HEK293 (cell line): Measurements from ENCODE around the gene KMT2A.
"Not testable (repeated sequence)": the region's sequence is repeated elsewhere in the genome, so short reads cannot be mapped to it uniquely, and the experiment has no call there.

ENCODE experiments used
- CTCF ChIA-PET: fragments of 350-600 bp; formaldehyde crosslinking; extraction: SDS; loops from one replicate; lab custom pipeline; 2021; ENCODE audit warnings: antibody characterized with exemption; lab: Yijun Ruan, JAX
- POLR2A ChIA-PET: fragments of 300-600 bp; formaldehyde crosslinking; extraction: SDS; loops from one replicate; lab custom pipeline; 2020; ENCODE audit warnings: antibody characterized with exemption, inconsistent platforms; lab: Yijun Ruan, JAX
- H3K27ac ChIP-seq: fragments of 200-500 bp; sonication (Bioruptor generic); 2 replicates; pipeline ENCODE4 v1.5.1; 2014; ENCODE audit warnings: low read depth, low read length, control low read depth, inconsistent platforms; ENCODE audit errors: extremely low read depth
- H3K36me3 ChIP-seq, 2 experiments: fragments of 200-500 bp in 1 of 2; sonication (Bioruptor generic) in 1 of 2; 1 replicate in 1 of 2; 2 replicates in 1 of 2; pipeline ENCODE4 v1.5.1; 2014 to 2017; ENCODE audit warnings: inconsistent platforms in 2 of 2, low read length in 2 of 2; ENCODE audit not compliant: control insufficient read depth in 2 of 2, insufficient read depth in 1 of 2
- H3K4me1 ChIP-seq: fragments of 200-500 bp; sonication (Bioruptor generic); 2 replicates; pipeline ENCODE4 v1.5.1; 2014; ENCODE audit warnings: mild to moderate bottlenecking, low read length, inconsistent platforms; ENCODE audit not compliant: control insufficient read depth, insufficient read depth
- H3K4me3 ChIP-seq: 2 replicates; pipeline ENCODE4 v1.5.1; 2011; ENCODE audit warnings: low read depth, mild to moderate bottlenecking, control low read depth, low read length, moderate library complexity
- H3K9me3 ChIP-seq: fragments of 200-500 bp; sonication (Bioruptor generic); 2 replicates; pipeline ENCODE4 v1.5.1; 2014; ENCODE audit warnings: low read depth, low read length, inconsistent platforms; ENCODE audit not compliant: control insufficient read depth, insufficient read depth
- GLI2 ChIP-seq: fragments of 450-650 bp; formaldehyde crosslinking; IDR thresholded peaks from 2 replicates; pipeline ENCODE4; 2017; ENCODE audit warnings: missing biosample characterization, missing genetic modification characterization, low read depth, borderline replicate concordance
- KLF8 ChIP-seq: fragments of 450-650 bp; formaldehyde crosslinking; IDR thresholded peaks from 2 replicates; pipeline ENCODE4 v1.5.1; 2016; ENCODE audit warnings: missing biosample characterization, missing genetic modification characterization
- OSR2 ChIP-seq: fragments of 450-650 bp; formaldehyde crosslinking; IDR thresholded peaks from 2 replicates; pipeline ENCODE4 v1.5.1; 2016; ENCODE audit warnings: missing biosample characterization, missing genetic modification characterization
- SETDB1 ChIP-seq: IDR thresholded peaks from one replicate; pipeline ENCODE4 v1.6.1; 2017; ENCODE audit warnings: mild to moderate bottlenecking, low read length, moderate library complexity, mixed read lengths; ENCODE audit not compliant: insufficient read length
- SP2 ChIP-seq: fragments of 450-650 bp; formaldehyde crosslinking; IDR thresholded peaks from 2 replicates; pipeline ENCODE4 v1.5.1; 2016; ENCODE audit warnings: missing biosample characterization, missing genetic modification characterization
- SP3 ChIP-seq: fragments of 450-650 bp; formaldehyde crosslinking; IDR thresholded peaks from 2 replicates; pipeline ENCODE4 v1.5.1; 2016; ENCODE audit warnings: missing biosample characterization, missing genetic modification characterization
- TCF7L2 ChIP-seq: IDR thresholded peaks from 2 replicates; pipeline ENCODE4 v1.6.1; 2011; ENCODE audit warnings: low read depth, mild to moderate bottlenecking, inconsistent platforms, low read length, moderate library complexity, borderline replicate concordance
- YY1 ChIP-seq: fragments of 450-650 bp; formaldehyde crosslinking; IDR thresholded peaks from 2 replicates; pipeline ENCODE4 v1.5.1; 2018; ENCODE audit warnings: missing biosample characterization, missing genetic modification characterization
- ZBTB20 ChIP-seq: fragments of 450-650 bp; formaldehyde crosslinking; IDR thresholded peaks from 2 replicates; pipeline ENCODE4 v1.5.1; 2016; ENCODE audit warnings: missing biosample characterization, missing genetic modification characterization
- ZBTB48 ChIP-seq: fragments of 450-650 bp; formaldehyde crosslinking; IDR thresholded peaks from 2 replicates; pipeline ENCODE4 v1.5.1; 2016; ENCODE audit warnings: missing biosample characterization, missing genetic modification characterization
- ZFP3 ChIP-seq: fragments of 450-650 bp; formaldehyde crosslinking; IDR thresholded peaks from 2 replicates; pipeline ENCODE4 v1.5.1; 2016; ENCODE audit warnings: low read depth, missing biosample characterization, missing genetic modification characterization
- ZNF114 ChIP-seq: fragments of 450-650 bp; formaldehyde crosslinking; IDR thresholded peaks from 2 replicates; pipeline ENCODE4 v1.5.0; 2017; ENCODE audit warnings: missing biosample characterization, missing genetic modification characterization
- ZNF133 ChIP-seq: fragments of 450-650 bp; formaldehyde crosslinking; IDR thresholded peaks from 2 replicates; pipeline ENCODE4 v1.5.1; 2016; ENCODE audit warnings: missing biosample characterization, missing genetic modification characterization
- ZNF24 ChIP-seq: fragments of 450-650 bp; formaldehyde crosslinking; IDR thresholded peaks from 2 replicates; pipeline ENCODE4 v1.5.1; 2016; ENCODE audit warnings: missing biosample characterization, missing genetic modification characterization
- ZNF248 ChIP-seq: fragments of 450-650 bp; formaldehyde crosslinking; IDR thresholded peaks from 2 replicates; pipeline ENCODE4 v1.5.1; 2017; ENCODE audit warnings: missing biosample characterization, missing genetic modification characterization
- ZNF391 ChIP-seq: fragments of 450-650 bp; formaldehyde crosslinking; IDR thresholded peaks from 2 replicates; pipeline ENCODE4 v1.5.1; 2016; ENCODE audit warnings: low read depth, missing biosample characterization, missing genetic modification characterization, borderline replicate concordance
- ZNF561 ChIP-seq: fragments of 450-650 bp; IDR thresholded peaks from 2 replicates; pipeline ENCODE4 v1.5.1; 2018; ENCODE audit warnings: missing biosample characterization, missing genetic modification characterization, borderline replicate concordance
- ZNF571 ChIP-seq: fragments of 450-650 bp; formaldehyde crosslinking; IDR thresholded peaks from 2 replicates; pipeline ENCODE4 v1.5.0; 2017; ENCODE audit warnings: missing biosample characterization, missing genetic modification characterization
- ZNF76 ChIP-seq: fragments of 450-650 bp; formaldehyde crosslinking; IDR thresholded peaks from 2 replicates; pipeline ENCODE4; 2016; ENCODE audit warnings: low read depth, missing biosample characterization, missing genetic modification characterization, borderline replicate concordance
- ZNF768 ChIP-seq: fragments of 450-650 bp; formaldehyde crosslinking; IDR thresholded peaks from 2 replicates; pipeline ENCODE4 v1.5.1; 2018; ENCODE audit warnings: missing biosample characterization, mild to moderate bottlenecking, missing genetic modification characterization
- ZSCAN16 ChIP-seq: fragments of 450-650 bp; formaldehyde crosslinking; IDR thresholded peaks from 2 replicates; pipeline ENCODE4 v1.5.1; 2016; ENCODE audit warnings: missing biosample characterization, missing genetic modification characterization
- ZSCAN23 ChIP-seq: fragments of 450-650 bp; formaldehyde crosslinking; IDR thresholded peaks from 2 replicates; pipeline ENCODE4 v1.5.1; 2016; ENCODE audit warnings: missing biosample characterization, missing genetic modification characterization
- ZXDB ChIP-seq: fragments of 450-650 bp; formaldehyde crosslinking; IDR thresholded peaks from 2 replicates; pipeline ENCODE4 v1.5.1; 2016; ENCODE audit warnings: missing biosample characterization, missing genetic modification characterization
- TF ChIP-seq, protein P1 (sequence below): fragments of 450-650 bp; formaldehyde crosslinking; IDR thresholded peaks from 2 replicates; pipeline ENCODE4 v1.5.1; 2016; ENCODE audit warnings: missing biosample characterization, missing genetic modification characterization
- TF ChIP-seq, protein P2 (sequence below): fragments of 450-650 bp; formaldehyde crosslinking; IDR thresholded peaks from 2 replicates; pipeline ENCODE4 v1.5.1; 2016; ENCODE audit warnings: missing biosample characterization, missing genetic modification characterization
- TF ChIP-seq, protein P3 (sequence below): fragments of 450-650 bp; formaldehyde crosslinking; IDR thresholded peaks from 2 replicates; pipeline ENCODE4 v1.5.1; 2016; ENCODE audit warnings: missing biosample characterization, missing genetic modification characterization
- TF ChIP-seq, protein P4 (sequence below): fragments of 450-650 bp; formaldehyde crosslinking; IDR thresholded peaks from 2 replicates; pipeline ENCODE4 v1.5.1; 2016; ENCODE audit warnings: missing biosample characterization, missing genetic modification characterization

Gene KMT2A

DNA sequence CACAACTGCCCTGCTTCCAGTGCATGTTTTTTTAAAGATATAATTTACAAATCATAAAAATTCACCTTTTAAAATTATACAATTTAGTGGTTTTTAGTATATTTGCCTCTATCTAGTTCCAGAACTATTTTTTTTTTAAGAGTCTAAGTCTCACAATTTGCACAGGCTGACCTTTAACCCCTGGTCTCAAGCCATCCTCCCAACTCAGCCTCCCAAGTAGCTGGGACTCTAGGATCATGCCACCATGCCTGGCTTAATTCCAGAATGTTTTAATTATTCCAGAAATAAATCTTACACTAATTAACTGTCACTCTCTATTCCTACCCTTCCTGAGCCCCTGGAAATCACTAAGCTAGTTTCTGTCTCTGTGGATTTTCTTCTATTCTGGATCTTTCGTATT lies 134.5 kb downstream of the KMT2A start:
- TF ChIP-seq YY1 (tag by site-specific recombination) (no peak), SETDB1 (no peak), ZBTB48 (no peak), KLF8 (no peak), GLI2 (tag by site-specific recombination) (no peak), ZNF571 (no peak), ZNF24 (no peak), ZNF76 (tag by site-specific recombination) (no peak), ZSCAN23 (no peak), ZNF768 (no peak), TCF7L2 (no peak)
- TF ChIP-seq, protein P1, sequence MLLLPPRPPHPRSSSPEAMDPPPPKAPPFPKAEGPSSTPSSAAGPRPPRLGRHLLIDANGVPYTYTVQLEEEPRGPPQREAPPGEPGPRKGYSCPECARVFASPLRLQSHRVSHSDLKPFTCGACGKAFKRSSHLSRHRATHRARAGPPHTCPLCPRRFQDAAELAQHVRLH (tag by site-specific recombination), result no peak
- TF ChIP-seq, protein P2, sequence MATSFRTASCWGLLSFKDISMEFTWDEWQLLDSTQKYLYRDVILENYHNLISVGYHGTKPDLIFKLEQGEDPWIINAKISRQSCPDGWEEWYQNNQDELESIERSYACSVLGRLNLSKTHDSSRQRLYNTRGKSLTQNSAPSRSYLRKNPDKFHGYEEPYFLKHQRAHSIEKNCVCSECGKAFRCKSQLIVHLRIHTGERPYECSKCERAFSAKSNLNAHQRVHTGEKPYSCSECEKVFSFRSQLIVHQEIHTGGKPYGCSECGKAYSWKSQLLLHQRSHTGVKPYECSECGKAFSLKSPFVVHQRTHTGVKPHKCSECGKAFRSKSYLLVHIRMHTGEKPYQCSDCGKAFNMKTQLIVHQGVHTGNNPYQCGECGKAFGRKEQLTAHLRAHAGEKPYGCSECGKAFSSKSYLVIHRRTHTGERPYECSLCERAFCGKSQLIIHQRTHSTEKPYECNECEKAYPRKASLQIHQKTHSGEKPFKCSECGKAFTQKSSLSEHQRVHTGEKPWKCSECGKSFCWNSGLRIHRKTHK (tag by site-specific recombination), result no peak
- Histone ChIP-seq H3K4me1 (no peaks in the 10 kb centered on the region), H3K36me3 (no peaks in the 10 kb centered on the region), H3K4me3 (no peak overlapping the region), H3K9me3 (no peaks in the 10 kb centered on the region), H3K27ac (no peak overlapping the region)
- ChIA-PET CTCF (interaction anchor here (0.6 to 0.9 kb wide), 2 partner anchors 8 to 428 kb away, joined by 3 read pairs; no protein-coding TSS in a partner anchor), POLR2A (no interaction called here)

DNA sequence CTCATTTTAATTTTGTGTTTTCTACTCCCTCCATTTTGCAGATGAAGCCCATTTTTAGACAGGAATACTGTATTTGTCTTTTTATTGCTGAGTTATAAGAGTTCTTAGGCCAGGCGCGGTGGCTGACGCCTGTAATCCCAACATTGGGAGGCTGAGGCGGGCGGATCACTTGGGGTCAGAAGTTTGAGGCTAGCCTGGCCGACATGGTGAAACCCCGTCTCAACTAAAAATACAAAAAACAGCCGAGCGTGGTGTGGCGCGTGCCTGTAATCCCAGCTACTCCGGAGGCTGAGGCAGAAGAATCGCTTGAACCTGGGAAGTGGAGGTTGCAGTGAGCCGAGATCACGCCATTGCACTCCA lies 135.4 kb downstream of the KMT2A start:
- not testable (repeated sequence) for H3K36me3 ChIP-seq, H3K4me1 ChIP-seq, H3K9me3 ChIP-seq
- H3K27ac ChIP-seq, result peak overlapping the region; percentile 28; the same call in 1 of the 2 replicates
- ChIA-PET CTCF (interaction anchor here (0.6 to 0.7 kb wide), 2 partner anchors 31 to 33 kb away, joined by 5 to 7 read pairs; no protein-coding TSS in a partner anchor), POLR2A (interaction anchor here (0.5 to 0.8 kb wide), 6 partner anchors 8 to 406 kb away, joined by 3 to 5 read pairs (median 4); no protein-coding TSS in a partner anchor)
- peak overlapping the region; percentile 98 for H3K4me3 ChIP-seq
- TF ChIP-seq ZFP3 (tag by site-specific recombination), result peak; percentile 41; the same call in 1 of the 2 replicates

DNA sequence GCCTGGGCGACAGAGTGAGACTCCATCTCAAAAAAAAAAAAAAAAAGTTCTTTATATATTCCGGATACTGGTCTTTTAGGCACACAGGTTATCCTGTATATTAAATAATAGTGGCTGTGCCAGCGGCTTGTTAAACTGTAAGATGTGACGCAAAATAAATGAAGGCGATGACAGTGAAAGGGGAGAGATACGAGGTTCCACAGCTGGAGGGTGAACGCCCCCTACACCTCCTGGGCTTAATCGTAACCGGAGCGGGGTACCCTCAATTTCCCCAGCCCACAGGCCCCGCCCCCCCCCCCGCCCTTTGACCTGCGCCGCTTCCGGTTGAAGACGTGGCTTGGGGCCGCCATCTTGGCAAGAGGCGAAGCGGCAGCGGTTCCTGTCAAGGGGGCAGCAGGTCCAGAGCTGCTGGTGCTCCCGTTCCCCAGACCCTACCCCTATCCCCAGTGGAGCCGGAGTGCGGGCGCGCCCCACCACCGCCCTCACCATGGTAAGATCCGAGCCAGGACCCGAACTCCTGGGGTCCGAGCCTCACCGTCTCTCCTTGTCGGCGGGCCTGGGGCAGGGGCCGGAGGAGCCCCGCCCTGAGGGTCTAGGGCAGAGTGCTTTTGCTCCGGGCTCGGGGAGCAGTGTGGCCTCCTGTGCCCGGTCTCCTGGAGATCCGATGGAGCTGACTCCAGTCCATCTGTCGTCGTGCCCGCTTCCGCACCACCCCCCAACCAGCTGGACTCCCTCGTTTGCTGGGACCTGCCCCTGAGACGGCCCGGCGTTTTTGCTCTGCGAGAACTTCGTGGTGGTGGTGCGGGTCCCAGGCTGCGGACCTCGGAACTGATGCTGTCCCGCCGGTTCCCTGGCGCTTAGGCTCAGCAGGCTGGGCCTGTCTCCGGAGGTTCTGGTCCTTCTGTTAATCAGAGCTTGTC lies 136.0 kb downstream of the KMT2A start, which contains the start of gene ARCN1:
Gene ARCN1, plus strand, starts transcription at position 349 of the 920 bp plus-strand sequence. Its CDS starts 139 bp downstream, at position 488.
- peak within 1 kb of the TSS; percentile 82 for H3K27ac ChIP-seq
- no peaks in the 10 kb centered on the region for H3K9me3 ChIP-seq
- ChIA-PET CTCF (interaction anchor here (0.7 to 2.1 kb wide), 3 partner anchors 15 to 32 kb away, joined by 3 to 8 read pairs (median 7); no protein-coding TSS in a partner anchor), POLR2A (interaction anchor here (0.5 to 1.0 kb wide), 12 partner anchors 9 to 405 kb away, joined by 3 to 9 read pairs (median 4); partner anchors contain the start of gene TMEM25)
- no peaks in the 10 kb centered on the region for H3K4me1 ChIP-seq
- H3K36me3 ChIP-seq, result no peaks in the 10 kb centered on the region; a peak in 1 of 3 replicates
- peak within 1 kb of the TSS; percentile 98 for H3K4me3 ChIP-seq
- no peak for TF ChIP-seq ZNF391 (tag by site-specific recombination)
- TF ChIP-seq, protein P3, sequence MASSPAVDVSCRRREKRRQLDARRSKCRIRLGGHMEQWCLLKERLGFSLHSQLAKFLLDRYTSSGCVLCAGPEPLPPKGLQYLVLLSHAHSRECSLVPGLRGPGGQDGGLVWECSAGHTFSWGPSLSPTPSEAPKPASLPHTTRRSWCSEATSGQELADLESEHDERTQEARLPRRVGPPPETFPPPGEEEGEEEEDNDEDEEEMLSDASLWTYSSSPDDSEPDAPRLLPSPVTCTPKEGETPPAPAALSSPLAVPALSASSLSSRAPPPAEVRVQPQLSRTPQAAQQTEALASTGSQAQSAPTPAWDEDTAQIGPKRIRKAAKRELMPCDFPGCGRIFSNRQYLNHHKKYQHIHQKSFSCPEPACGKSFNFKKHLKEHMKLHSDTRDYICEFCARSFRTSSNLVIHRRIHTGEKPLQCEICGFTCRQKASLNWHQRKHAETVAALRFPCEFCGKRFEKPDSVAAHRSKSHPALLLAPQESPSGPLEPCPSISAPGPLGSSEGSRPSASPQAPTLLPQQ (tag by site-specific recombination), result 0 out of 2 replicates have a peak, but pooled peaks have one; percentile 39
- TF ChIP-seq ZNF133 (tag by site-specific recombination), result no peak
- no peak for TF ChIP-seq ZNF561 (tag by site-specific recombination)
- no peak for TF ChIP-seq ZSCAN16 (tag by site-specific recombination)
- TF ChIP-seq ZNF248 (tag by site-specific recombination), result no peak
- TF ChIP-seq ZNF114 (tag by site-specific recombination), result no peak
- TF ChIP-seq ZBTB20 (tag by site-specific recombination), result peak; percentile 35; the same call in 1 of the 2 replicates
- no peak for TF ChIP-seq OSR2 (tag by site-specific recombination)
- TF ChIP-seq ZXDB (tag by site-specific recombination), result peak; percentile 79
- TF ChIP-seq, protein P4, sequence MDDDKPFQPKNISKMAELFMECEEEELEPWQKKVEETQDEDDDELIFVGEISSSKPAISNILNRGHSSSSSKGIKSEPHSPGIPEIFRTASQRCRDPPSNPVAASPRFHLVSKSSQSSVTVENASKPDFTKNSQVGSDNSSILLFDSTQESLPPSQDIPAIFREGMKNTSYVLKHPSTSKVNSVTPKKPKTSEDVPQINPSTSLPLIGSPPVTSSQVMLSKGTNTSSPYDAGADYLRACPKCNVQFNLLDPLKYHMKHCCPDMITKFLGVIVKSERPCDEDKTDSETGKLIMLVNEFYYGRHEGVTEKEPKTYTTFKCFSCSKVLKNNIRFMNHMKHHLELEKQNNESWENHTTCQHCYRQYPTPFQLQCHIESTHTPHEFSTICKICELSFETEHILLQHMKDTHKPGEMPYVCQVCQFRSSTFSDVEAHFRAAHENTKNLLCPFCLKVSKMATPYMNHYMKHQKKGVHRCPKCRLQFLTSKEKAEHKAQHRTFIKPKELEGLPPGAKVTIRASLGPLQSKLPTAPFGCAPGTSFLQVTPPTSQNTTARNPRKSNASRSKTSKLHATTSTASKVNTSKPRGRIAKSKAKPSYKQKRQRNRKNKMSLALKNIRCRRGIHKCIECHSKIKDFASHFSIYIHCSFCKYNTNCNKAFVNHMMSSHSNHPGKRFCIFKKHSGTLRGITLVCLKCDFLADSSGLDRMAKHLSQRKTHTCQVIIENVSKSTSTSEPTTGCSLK (tag by site-specific recombination), result no peak
- peak; percentile 54; the same call in 1 of the 2 replicates for TF ChIP-seq SP3 (tag by site-specific recombination)
- peak; percentile 51 for TF ChIP-seq SP2 (tag by site-specific recombination)
